H1 (cell line): ENCODE results near the gene GNG7. TPM values are rescaled to one million over a fixed set of nuclear protein-coding genes. Genes with fewer than 3 reads are reported as not detected.

Source experiments
- CTCF ChIA-PET: fragments of 300-600 bp; sonication (Branson Sonifier 250); formaldehyde crosslinking; loops from one replicate; lab custom pipeline; 2021; ENCODE audit not compliant: partially characterized antibody; lab: Charles Lee
- POLR2A ChIA-PET: fragments of 300-600 bp; sonication (Branson Sonifier 250); formaldehyde crosslinking; loops from one replicate; lab custom pipeline; 2021; ENCODE audit warnings: inconsistent platforms; ENCODE audit not compliant: partially characterized antibody; lab: Charles Lee
- DNase-seq, 2 experiments: peaks; one replicate each; pipeline versions ENCODE4 v3.0.0 to v3.0.0-alpha.2; 2010 to 2022; ENCODE audit warnings: low spot score in 2 of 2, low read depth in 1 of 2, mixed read lengths in 1 of 2
- FAIRE-seq: peaks from 2 replicates; lab custom pipeline; 2011; peaks lifted over from hg19 to GRCh38; lab: Jason Lieb, UNC
- H2AFZ ChIP-seq: 2 replicates; pipeline ENCODE4 v1.8.1; 2012; ENCODE audit warnings: low read length, inconsistent platforms
- H2AK5ac ChIP-seq: 2 replicates; pipeline ENCODE4 v1.6.1; 2013; ENCODE audit warnings: low read depth, low read length
- H2BK120ac ChIP-seq: replicated peaks from 2 replicates; pipeline ENCODE3; 2013; ENCODE audit warnings: low read depth, low read length, inconsistent platforms
- H2BK12ac ChIP-seq: 2 replicates; pipeline ENCODE4 v1.6.1; 2013; ENCODE audit warnings: low read depth, low read length
- H2BK15ac ChIP-seq: 2 replicates; pipeline ENCODE4 v1.6.1; 2013; ENCODE audit warnings: low read length
- H2BK20ac ChIP-seq: 2 replicates; pipeline ENCODE4 v1.6.1; 2013; ENCODE audit warnings: low read length
- H2BK5ac ChIP-seq: 2 replicates; pipeline ENCODE4 v1.6.1; 2013; ENCODE audit warnings: low read depth, low read length
- H3K14ac ChIP-seq: 2 replicates; pipeline ENCODE4 v1.6.1; 2013; ENCODE audit warnings: inconsistent platforms; ENCODE audit not compliant: insufficient read length
- H3K18ac ChIP-seq: 2 replicates; pipeline ENCODE4 v1.6.1; 2013; ENCODE audit warnings: low read length; ENCODE audit errors: extremely low read depth
- H3K23ac ChIP-seq: 2 replicates; pipeline ENCODE4 v1.6.1; 2013; ENCODE audit warnings: inconsistent platforms; ENCODE audit not compliant: insufficient read length
- H3K23me2 ChIP-seq: 2 replicates; pipeline ENCODE4 v1.6.1; 2013; ENCODE audit warnings: low read depth, low read length
- H3K27ac ChIP-seq: 2 replicates; pipeline ENCODE4 v1.6.1; 2011; ENCODE audit warnings: low read depth, low read length, inconsistent platforms
- H3K27me3 ChIP-seq, 4 experiments: replicated peaks in 1 of 4; 1 replicate in 1 of 4; 2 replicates in 3 of 4; pipeline versions ENCODE4 v1.6.1 to v1.8.1; 2011 to 2013; ENCODE audit warnings: low read length in 3 of 4, mild to moderate bottlenecking in 3 of 4, inconsistent platforms in 2 of 4, mixed read lengths in 2 of 4, moderate library complexity in 1 of 4; ENCODE audit not compliant: control insufficient read depth in 3 of 4, insufficient read depth in 3 of 4; ENCODE audit errors: extremely low read depth in 1 of 4
- H3K36me3 ChIP-seq, 4 experiments: 2 replicates each; pipeline versions ENCODE4 v1.6.1 to v1.8.1; 2011 to 2013; ENCODE audit warnings: mild to moderate bottlenecking in 4 of 4, low read length in 3 of 4, moderate library complexity in 2 of 4, control low read depth in 1 of 4, inconsistent platforms in 1 of 4; ENCODE audit not compliant: insufficient read depth in 4 of 4, control insufficient read depth in 2 of 4
- H3K4ac ChIP-seq: replicated peaks from 2 replicates; pipeline ENCODE3; 2013; ENCODE audit warnings: low read length, low read depth, mixed read lengths, inconsistent platforms; ENCODE audit not compliant: insufficient read length
- H3K4me1 ChIP-seq, 4 experiments: replicated peaks in 1 of 4; 1 replicate in 1 of 4; 2 replicates in 3 of 4; pipeline versions ENCODE4 v1.6.1 to v1.8.1; 2011 to 2013; ENCODE audit warnings: low read length in 3 of 4, inconsistent platforms in 2 of 4, mixed read lengths in 1 of 4; ENCODE audit not compliant: insufficient read depth in 4 of 4, control insufficient read depth in 3 of 4
- H3K4me2 ChIP-seq, 2 experiments: 2 replicates each; pipeline versions ENCODE4 v1.6.1 to v1.8.1; 2011 to 2013; ENCODE audit warnings: low read depth in 2 of 2, low read length in 2 of 2, control low read depth in 1 of 2, inconsistent platforms in 1 of 2, mild to moderate bottlenecking in 1 of 2; ENCODE audit not compliant: insufficient read depth in 1 of 2
- H3K4me3 ChIP-seq, 4 experiments: fragments of 200-600, 300-600 bp in 1 of 4; sonication (generic), shearing (Covaris generic), sonication (Bioruptor Twin) in 1 of 4; 2 replicates each; pipeline versions ENCODE4 v1.5.1 to v1.8.1; 2011 to 2016; ENCODE audit warnings: low read length in 4 of 4, low read depth in 3 of 4, control low read depth in 2 of 4, inconsistent platforms in 2 of 4, mild to moderate bottlenecking in 2 of 4, mixed read lengths in 1 of 4, moderate library complexity in 1 of 4; ENCODE audit not compliant: insufficient read depth in 2 of 4; ENCODE audit errors: extremely low read depth in 1 of 4
- H3K56ac ChIP-seq: replicated peaks from 2 replicates; pipeline ENCODE3; 2013; ENCODE audit warnings: low read depth, mild to moderate bottlenecking, mixed read lengths, low read length, inconsistent platforms; ENCODE audit not compliant: insufficient read length
- H3K79me1 ChIP-seq: 2 replicates; pipeline ENCODE4 v1.6.1; 2013; ENCODE audit warnings: low read depth, low read length, control low read depth
- H3K79me2 ChIP-seq, 2 experiments: 2 replicates each; pipeline versions ENCODE4 v1.6.1 to v1.8.1; 2012 to 2013; ENCODE audit warnings: low read length in 2 of 2, mild to moderate bottlenecking in 2 of 2, inconsistent platforms in 1 of 2; ENCODE audit not compliant: insufficient read depth in 2 of 2, control insufficient read depth in 1 of 2
- H3K9ac ChIP-seq, 4 experiments: replicated peaks in 1 of 4; 1 replicate in 1 of 4; 2 replicates in 3 of 4; pipeline versions ENCODE4 v1.6.1 to v1.8.1; 2011 to 2013; ENCODE audit warnings: low read depth in 3 of 4, low read length in 3 of 4, control low read depth in 2 of 4, mild to moderate bottlenecking in 2 of 4, moderate library complexity in 2 of 4, inconsistent platforms in 1 of 4; ENCODE audit errors: extremely low read depth in 1 of 4
- H3K9me3 ChIP-seq, 2 experiments: 2 replicates each; pipeline versions ENCODE4 v1.6.1 to v1.8.1; 2012 to 2013; ENCODE audit warnings: mild to moderate bottlenecking in 2 of 2, moderate library complexity in 2 of 2, control low read depth in 1 of 2, inconsistent platforms in 1 of 2, low read depth in 1 of 2, low read length in 1 of 2, mixed read lengths in 1 of 2; ENCODE audit not compliant: insufficient read depth in 2 of 2
- H4K20me1 ChIP-seq, 2 experiments: replicated peaks in 1 of 2; 2 replicates each; pipeline versions ENCODE3 to v1.8.1; 2011 to 2013; ENCODE audit warnings: inconsistent platforms in 2 of 2, low read length in 2 of 2, mild to moderate bottlenecking in 1 of 2; ENCODE audit not compliant: insufficient read depth in 2 of 2, control insufficient read depth in 1 of 2
- H4K5ac ChIP-seq: 2 replicates; pipeline ENCODE4 v1.6.1; 2013; ENCODE audit warnings: low read length, low read depth, mixed read lengths, inconsistent platforms; ENCODE audit not compliant: insufficient read length
- H4K8ac ChIP-seq: 2 replicates; pipeline ENCODE4 v1.8.0; 2013; ENCODE audit warnings: mild to moderate bottlenecking, moderate library complexity, low read length, inconsistent platforms; ENCODE audit not compliant: insufficient read depth; ENCODE audit errors: extremely low read depth
- H4K91ac ChIP-seq: replicated peaks from 2 replicates; pipeline ENCODE3; 2013; ENCODE audit warnings: low read length, mixed read lengths, inconsistent platforms; ENCODE audit not compliant: insufficient read length
- ASH2L ChIP-seq: fragments of 200-600, 300-600 bp; sonication (generic); IDR thresholded peaks from one replicate; pipeline ENCODE4 v1.7.1; 2017; ENCODE audit warnings: low read length
- CBX5 ChIP-seq: fragments of 300-800, 300-1000 bp; sonication (generic); IDR thresholded peaks from 2 replicates; pipeline ENCODE4 v1.7.1; 2016; ENCODE audit warnings: antibody characterized with exemption, low read length, low read depth
- KDM5A ChIP-seq: fragments of 200-600 bp; IDR thresholded peaks from 2 replicates; pipeline ENCODE4 v1.7.1; 2012; ENCODE audit warnings: mild to moderate bottlenecking, low read length, inconsistent platforms, mixed read lengths
- MAFK ChIP-seq: IDR thresholded peaks from 2 replicates; pipeline ENCODE4 v1.6.1; 2012; ENCODE audit warnings: low read depth, mild to moderate bottlenecking, improper control_type of control experiment, low read length
- POLR2AphosphoS5 ChIP-seq: IDR thresholded peaks from 2 replicates; pipeline ENCODE4 v1.6.1; 2011; ENCODE audit warnings: low read depth, low read length
- RBBP5 ChIP-seq: IDR thresholded peaks from 2 replicates; pipeline ENCODE4 v1.7.1; 2012; ENCODE audit warnings: low read depth, mild to moderate bottlenecking, inconsistent platforms, low read length, moderate library complexity, borderline replicate concordance
- TEAD4 ChIP-seq: IDR thresholded peaks from 2 replicates; pipeline ENCODE4 v1.6.1; 2012; ENCODE audit warnings: low read depth, low read length, inconsistent platforms, mixed read lengths
- ZNF274 ChIP-seq: IDR thresholded peaks from 2 replicates; pipeline ENCODE4 v1.7.0; 2012; ENCODE audit warnings: low read length, borderline replicate concordance; ENCODE audit errors: extremely low read depth
- WGBS, 2 experiments: shearing (Covaris generic) in 1 of 2; methylation state at CpG; one replicate each; pipeline versions ENCODE4 v1.1.6 to v1.1.7; 2013 to 2015; ENCODE audit warnings: low lambda C conversion rate in 2 of 2, mixed read lengths in 2 of 2, inconsistent platforms in 1 of 2, low coverage in 1 of 2, missing lambda C conversion rate in 1 of 2; ENCODE audit not compliant: insufficient replicate concordance in 2 of 2, insufficient coverage in 1 of 2, insufficient read length in 1 of 2; ENCODE audit errors: extremely low coverage in 1 of 2, missing lambda C conversion rate in 1 of 2; 5-methylcytosine and 5-hydroxymethylcytosine counted together
- polyA plus RNA-seq, 7 experiments: library from polyadenylated mRNA; depleted of rRNA in 3 of 7; stranded (reverse) in 5 of 7; unstranded in 2 of 7; fragments of >200 nt in 5 of 7; fragments of 200-250 nt in 2 of 7; gene quantifications; 1 replicate in 5 of 7; 2 replicates in 1 of 7; 4 replicates in 1 of 7; pipeline versions ENCODE4 v1.2.1 to v1.2.3, GENCODE V29; 2011 to 2013; ENCODE audit warnings: missing spikeins in 2 of 7, mixed read lengths in 2 of 7
- total RNA-seq: library from RNA; stranded (reverse); fragmentation: NEBNext Ultra II Directional; extraction: Animal tissue kit (Norgen Biotek cat#: 25700); gene quantifications from 2 replicates; pipeline ENCODE4 v1.2.1, GENCODE V29; 2021

GNG7 gene
- total and polyA plus RNA-seq, 2 of the 8 experiments (the other 6 are each of a cell fraction or from before 2014, with no cell fraction given), result 2.8 to 7.8 TPM

DNA sequence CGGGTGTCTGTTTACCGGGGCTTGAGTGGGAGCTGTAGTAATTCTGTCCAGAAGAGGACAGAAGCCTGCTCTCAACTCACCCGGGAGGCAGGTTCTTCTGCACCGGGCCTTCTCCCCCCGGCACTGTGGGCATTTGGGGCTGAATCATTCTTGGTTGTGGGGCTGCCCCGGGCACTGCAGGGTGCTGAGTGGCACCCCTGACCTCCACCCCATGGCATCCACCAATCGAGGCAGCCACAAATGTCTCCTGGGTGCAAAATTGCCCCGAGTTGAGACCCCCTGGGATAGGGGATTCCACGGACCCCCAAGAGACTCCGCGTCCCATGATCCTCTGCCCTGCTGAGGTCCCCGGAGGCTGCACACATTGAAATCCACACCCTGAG lies 68.8 kb downstream of the GNG7 start:
- FAIRE-seq (no peak), DNase-seq (no peak)
- Histone ChIP-seq H2BK5ac (no peak overlapping the region), H3K79me1 (no peaks in the 10 kb centered on the region; the same call in 1 of the 2 replicates), H4K20me1 (no peaks in the 10 kb centered on the region), H4K5ac (no peak overlapping the region), H2BK15ac (no peak overlapping the region), H3K4me1 (peaks cover 0 to 4% (median 2%) of the 10 kb centered on the region in 4 experiments; a peak in 3 of 7 replicates), H3K36me3 (no peaks in the 10 kb centered on the region), H4K8ac (no peak overlapping the region; the same call in 1 of the 2 replicates), H3K27ac (no peak overlapping the region), H3K9ac (no peak overlapping the region), H3K23ac (no peak overlapping the region), H3K27me3 (no peaks in the 10 kb centered on the region), H2AFZ (no peak overlapping the region), H3K14ac (no peak overlapping the region), H3K4ac (no peak overlapping the region), H3K23me2 (no peaks in the 10 kb centered on the region), H3K4me2 (no peak overlapping the region), H2BK120ac (no peak overlapping the region), H2BK12ac (no peak overlapping the region), H4K91ac (no peak overlapping the region), H3K9me3 (peaks cover 5 to 9% of the 10 kb centered on the region in 2 experiments; a peak in 3 of 4 replicates), H3K18ac (no peak overlapping the region), H3K56ac (no peak overlapping the region), H2BK20ac (no peak overlapping the region), H2AK5ac (no peak overlapping the region), H3K4me3 (no peak overlapping the region), H3K79me2 (no peaks in the 10 kb centered on the region)
- POLR2A ChIA-PET, result interaction anchor here (0.5 to 1.5 kb wide), 4 partner anchors 144 to 206 kb away, joined by 3 to 6 read pairs (median 4); partner anchors contain the start of genes GADD45B, LMNB2 and TIMM13
- TF ChIP-seq RBBP5 (no peak), CBX5 (no peak), TEAD4 (no peak), ZNF274 (no peak), ASH2L (no peak), POLR2AphosphoS5 (no peak), KDM5A (no peak), MAFK (no peak)
- CTCF ChIA-PET, result interaction anchor here (0.6 to 3.1 kb wide), 6 partner anchors 8 to 166 kb away, joined by 3 to 23 read pairs (median 6); no protein-coding TSS in a partner anchor
- WGBS, 2 experiments, result 91% methylated on average over 12 of the region's 12 CpGs; no CpG with 5 or more reads in 1 of the 2 experiments
